Spinal cord (tissue), 10 donors: ENCODE measurements around the gene PAX2. TPM values are rescaled to one million over a fixed set of nuclear protein-coding genes. Genes with fewer than 3 reads are reported as not detected.
A peak's percentile ranks its signal among the peaks of the same experiment; 100 is the strongest.
"Not testable (repeated sequence)": the region's sequence is repeated elsewhere in the genome, so short reads cannot be mapped to it uniquely, and the experiment has no call there.

ENCODE experiments used
- DNase-seq, 6 donors: peaks; one replicate each; pipeline versions ENCODE4 v3.0.0 to v3.0.0-alpha.2; 2013 to 2015; ENCODE audit warnings: low spot score in 6 of 6, low read depth in 4 of 6
- H3K27ac ChIP-seq: one replicate; pipeline ENCODE4 v1.5.1; 2013; ENCODE audit warnings: low read depth, low read length, control low read depth
- H3K27me3 ChIP-seq: one replicate; pipeline ENCODE4 v1.6.1; 2013; ENCODE audit warnings: low read length; ENCODE audit not compliant: control insufficient read depth, insufficient read depth
- H3K36me3 ChIP-seq: one replicate; pipeline ENCODE4 v1.6.1; 2013; ENCODE audit warnings: low read length; ENCODE audit not compliant: control insufficient read depth, insufficient read depth
- H3K4me1 ChIP-seq: one replicate; pipeline ENCODE4 v1.6.1; 2013; ENCODE audit warnings: low read length; ENCODE audit not compliant: control insufficient read depth, insufficient read depth
- H3K4me3 ChIP-seq: one replicate; pipeline ENCODE4 v1.5.1; 2013; ENCODE audit warnings: low read depth, low read length, control low read depth
- H3K9me3 ChIP-seq: one replicate; pipeline ENCODE4 v1.6.1; 2013; ENCODE audit warnings: low read length; ENCODE audit not compliant: control insufficient read depth, insufficient read depth
- WGBS: methylation state at CpG from one replicate; pipeline ENCODE4 v1.1.5; 2013; ENCODE audit warnings: missing lambda C conversion rate; ENCODE audit not compliant: insufficient coverage; 5-methylcytosine and 5-hydroxymethylcytosine counted together
- long read RNA-seq, 4 donors: transcript quantifications; one replicate each; lab custom pipeline, GENCODE V29; 2026
- polyA plus RNA-seq, 2 donors: library from polyadenylated mRNA; unstranded; fragments of 120-200 nt; gene quantifications; one replicate each; pipeline ENCODE4 v1.2.1, GENCODE V29; 2013; ENCODE audit not compliant: insufficient read length in 2 of 2
- total RNA-seq, 2 donors: library from RNA; depleted of rRNA in 1 of 2; stranded (reverse); fragments of 120-200 nt in 1 of 2; fragments of >200 nt in 1 of 2; gene quantifications; one replicate each; pipeline versions ENCODE4 v1.2.3 to v1.2.4, GENCODE V29; 2013 to 2014
- donor health status: healthy.

The PAX2 gene
- total RNA-seq (10 to 100 TPM in 1 of 2 donors, 1 to 10 TPM in 1; 1.9 to 13.6 TPM), polyA plus RNA-seq (10 to 100 TPM; 45.0 to 54.8 TPM)
- long read RNA-seq, donor 1, partial matches to known transcripts, result 0 of 1 reads
- long read RNA-seq, donor 1, other reads (novel, unspliced or antisense), result 0 of 1 reads
- long read RNA-seq, donor 2, partial matches to known transcripts, result 0 of 1 reads
- long read RNA-seq, donor 2, other reads (novel, unspliced or antisense), result 0 of 1 reads
- long read RNA-seq, donor 3, result 0 reads
- long read RNA-seq, donor 4, result 0 reads

DNA sequence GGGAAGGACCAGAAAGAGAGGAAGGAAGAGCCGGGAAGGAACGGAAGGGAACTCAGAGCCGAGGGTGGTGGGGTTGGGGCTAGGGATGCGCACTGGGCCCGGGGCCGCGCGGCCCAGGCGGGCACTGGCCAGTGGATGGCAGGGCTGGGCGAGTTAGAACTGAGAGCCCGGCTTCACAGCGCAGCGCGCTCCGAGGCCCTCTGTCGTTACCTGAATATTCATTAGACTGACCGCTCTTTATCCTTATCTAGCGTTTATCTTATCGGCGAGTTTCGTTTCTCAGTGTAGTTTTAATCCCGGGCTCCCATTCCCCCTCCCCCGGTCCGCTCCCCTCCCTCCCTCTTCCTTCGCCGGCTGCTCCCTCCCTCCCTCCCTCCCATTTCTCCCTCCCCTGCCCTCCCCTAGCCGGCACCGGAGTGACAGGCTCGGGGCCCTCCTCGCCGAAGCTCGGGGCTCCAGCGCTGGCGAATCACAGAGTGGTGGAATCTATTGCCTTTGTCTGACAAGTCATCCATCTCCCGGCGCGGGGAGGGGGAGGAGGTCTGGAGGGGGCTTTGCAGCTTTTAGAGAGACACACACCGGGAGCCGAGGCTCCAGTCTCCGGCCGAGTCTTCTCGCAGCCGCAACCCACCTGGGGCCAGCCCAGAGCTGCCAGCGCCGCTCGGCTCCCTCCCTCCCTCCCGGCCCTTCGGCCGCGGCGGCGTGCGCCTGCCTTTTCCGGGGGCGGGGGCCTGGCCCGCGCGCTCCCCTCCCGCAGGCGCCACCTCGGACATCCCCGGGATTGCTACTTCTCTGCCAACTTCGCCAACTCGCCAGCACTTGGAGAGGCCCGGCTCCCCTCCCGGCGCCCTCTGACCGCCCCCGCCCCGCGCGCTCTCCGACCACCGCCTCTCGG, at the start of gene PAX2:
TSS of gene PAX2 (plus strand) at position 596 of the 895 bp plus-strand sequence. CDS start 679 bp downstream, outside the sequence.
- H3K4me3 ChIP-seq, result peak within 1 kb of the TSS; percentile 29
- under 1% methylated on average over 66 of the region's 75 CpGs for WGBS
- peaks cover 100% of the 10 kb centered on the region for H3K27me3 ChIP-seq
- peaks cover 14% of the 10 kb centered on the region for H3K36me3 ChIP-seq
- peaks cover 68% of the 10 kb centered on the region for H3K4me1 ChIP-seq
- no peak within 1 kb of the TSS for H3K27ac ChIP-seq
- H3K9me3 ChIP-seq, result no peaks in the 10 kb centered on the region
- peak in 3 of 6 donors; percentile 51 to 96 (median 73) for DNase-seq

DNA sequence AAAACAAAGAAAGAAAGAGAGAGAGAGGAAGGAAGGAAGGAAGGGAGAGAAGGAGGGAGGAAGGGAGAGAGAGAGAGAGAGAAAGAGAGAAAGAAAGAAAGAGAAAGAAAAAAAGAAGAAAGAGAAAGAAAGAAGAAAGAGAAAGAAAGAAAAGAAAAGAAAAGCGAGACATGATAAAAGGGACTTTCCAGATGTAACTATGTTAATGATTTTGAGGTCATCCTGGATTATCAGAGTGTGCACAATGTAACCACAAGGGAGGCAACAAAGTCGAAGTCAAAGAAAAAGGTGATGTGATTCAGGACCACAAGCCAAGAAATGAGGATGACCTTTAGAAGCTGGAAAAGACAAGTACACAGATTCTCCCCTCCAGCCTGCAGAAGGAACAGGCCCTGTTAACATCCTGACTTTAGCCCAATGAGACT, 48.9 kb upstream of the PAX2 start:
- H3K9me3 ChIP-seq, result no peaks in the 10 kb centered on the region
- peaks cover 8% of the 10 kb centered on the region for H3K27me3 ChIP-seq
- no peaks in the 10 kb centered on the region for H3K36me3 ChIP-seq
- no peak overlapping the region for H3K4me3 ChIP-seq
- DNase-seq, result no peak
- WGBS, result 100% methylated on average over 1 of the region's 2 CpGs
- no peaks in the 10 kb centered on the region for H3K4me1 ChIP-seq
- H3K27ac ChIP-seq, result no peak overlapping the region

DNA sequence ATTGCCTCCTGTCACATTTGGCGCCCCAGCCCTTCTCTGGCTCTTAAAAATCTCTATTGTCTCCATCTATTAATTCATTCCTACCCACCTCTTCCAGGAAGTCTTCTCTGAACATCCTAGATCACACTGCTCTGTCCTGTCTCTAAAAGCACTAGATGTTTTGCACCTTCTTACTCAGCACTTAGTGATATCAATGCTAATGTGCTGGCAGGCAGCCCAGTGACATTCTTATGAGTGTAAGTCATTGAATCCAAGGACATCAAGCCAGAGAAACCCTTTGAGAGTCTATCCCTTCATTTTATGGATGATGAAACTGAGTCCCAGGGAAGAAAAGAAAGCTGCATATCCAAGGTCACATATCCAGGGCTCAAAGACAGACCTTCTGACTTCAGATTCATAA, 48.3 kb upstream of the PAX2 start:
- H3K36me3 ChIP-seq, result no peaks in the 10 kb centered on the region
- 77% methylated on average over 1 of the region's 1 CpG for WGBS
- no peak overlapping the region for H3K4me3 ChIP-seq
- peaks cover 8% of the 10 kb centered on the region for H3K27me3 ChIP-seq
- no peak for DNase-seq
- no peaks in the 10 kb centered on the region for H3K9me3 ChIP-seq
- H3K27ac ChIP-seq, result no peak overlapping the region
- H3K4me1 ChIP-seq, result no peaks in the 10 kb centered on the region

DNA sequence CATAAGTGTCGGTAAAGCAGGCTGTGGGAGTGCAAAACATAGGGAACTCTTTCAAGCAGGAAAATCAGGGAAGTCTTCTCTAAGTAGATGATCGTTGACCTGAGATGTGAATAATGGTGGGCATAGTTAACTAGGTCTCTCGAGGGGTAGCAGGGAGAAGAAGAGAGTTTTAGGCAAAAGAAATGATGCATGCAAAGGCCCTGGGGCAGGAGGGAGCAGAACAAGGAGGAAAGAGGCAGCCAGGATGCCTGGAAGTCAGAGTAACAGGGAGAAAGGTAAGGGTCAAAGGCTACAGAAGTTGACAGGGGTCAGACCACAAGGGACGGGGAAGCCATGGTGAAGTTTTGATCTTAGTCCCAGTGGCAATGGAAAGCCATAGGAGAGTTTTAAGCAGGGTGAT, 47.8 kb upstream of the PAX2 start:
- WGBS, result 70% methylated on average over 2 of the region's 4 CpGs
- Histone ChIP-seq H3K4me1 (no peaks in the 10 kb centered on the region), H3K27ac (no peak overlapping the region), H3K9me3 (no peaks in the 10 kb centered on the region), H3K4me3 (no peak overlapping the region), H3K36me3 (no peaks in the 10 kb centered on the region), H3K27me3 (peaks cover 8% of the 10 kb centered on the region)
- DNase-seq, result no peak

DNA sequence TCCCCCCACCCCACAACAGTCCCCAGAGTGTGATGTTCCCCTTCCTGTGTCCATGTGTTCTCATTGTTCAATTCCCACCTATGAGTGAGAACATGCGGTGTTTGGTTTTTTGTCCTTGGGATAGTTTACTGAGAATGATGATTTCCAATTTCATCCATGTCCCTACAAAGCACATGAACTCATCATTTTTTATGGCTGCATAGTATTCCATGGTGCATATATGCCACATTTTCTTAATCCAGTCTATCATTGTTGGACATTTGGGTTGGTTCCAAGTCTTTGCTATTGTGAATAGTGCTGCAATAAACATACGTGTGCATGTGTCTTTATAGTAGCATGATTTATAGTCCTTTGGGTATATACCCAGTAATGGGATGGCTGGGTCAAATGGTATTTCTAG, 43.7 kb upstream of the PAX2 start:
- WGBS, result no CpG with 5 or more reads among the region's 2 CpGs
- not testable (repeated sequence) for H3K27me3 ChIP-seq, DNase-seq

DNA sequence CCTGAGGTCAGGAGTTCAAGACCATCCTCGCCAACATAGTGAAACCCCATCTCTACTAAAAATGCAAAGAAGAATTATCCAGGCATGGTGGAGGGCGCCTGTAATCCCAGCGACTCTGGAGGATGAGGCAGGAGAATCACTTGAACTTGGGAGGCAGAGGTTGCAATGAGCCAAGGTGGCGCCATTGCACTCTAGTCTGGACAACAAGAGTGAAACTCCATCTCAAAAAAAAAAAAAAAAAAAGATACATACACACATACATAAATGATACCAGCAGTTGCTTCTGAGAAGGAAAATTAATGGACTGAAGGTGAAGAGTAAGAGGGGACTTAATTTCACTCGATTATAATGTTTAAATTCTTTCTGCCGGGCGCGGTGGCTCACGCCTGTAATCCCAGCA, 40.2 kb upstream of the PAX2 start:
- Histone ChIP-seq H3K36me3 (no peaks in the 10 kb centered on the region), H3K4me1 (peaks cover 15% of the 10 kb centered on the region), H3K4me3 (no peak overlapping the region), H3K9me3 (no peaks in the 10 kb centered on the region), H3K27ac (no peak overlapping the region), H3K27me3 (peaks cover 18% of the 10 kb centered on the region)
- no peak for DNase-seq
- 94% methylated on average over 4 of the region's 9 CpGs for WGBS

More for the DNA sequence above, 43.7 kb upstream of the PAX2 start:
- H3K36me3 ChIP-seq, H3K27ac ChIP-seq, H3K9me3 ChIP-seq, H3K4me1 ChIP-seq, H3K4me3 ChIP-seq: not testable (repeated sequence)

DNA sequence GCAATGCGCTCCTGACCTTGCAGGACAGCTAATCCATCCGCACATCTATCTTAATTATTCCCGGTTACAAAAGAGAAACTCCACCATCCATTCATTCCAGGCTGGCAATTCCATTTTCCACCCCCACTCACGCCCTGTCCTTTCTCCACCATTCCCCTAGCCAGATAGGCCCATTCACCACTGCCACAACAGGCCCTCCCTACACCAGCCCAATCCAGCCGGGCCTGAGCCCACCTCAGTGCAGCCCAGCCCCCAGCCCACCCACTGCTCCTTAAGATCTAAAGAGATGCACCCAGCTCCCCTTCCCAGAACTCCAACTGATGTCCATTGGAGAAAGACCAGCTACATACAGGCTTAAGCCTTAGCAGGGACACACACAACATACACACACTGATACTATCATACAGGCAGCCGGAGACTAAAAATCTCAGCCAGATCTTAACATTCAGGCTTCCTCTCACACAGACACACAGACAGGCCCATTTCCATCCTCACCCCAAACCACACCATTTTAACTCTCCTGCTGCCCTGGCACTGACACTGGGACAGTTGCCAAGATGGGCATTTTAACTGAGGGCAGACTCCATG, 38.0 kb upstream of the PAX2 start:
- Histone ChIP-seq H3K4me3 (no peak overlapping the region), H3K27me3 (peaks cover 40% of the 10 kb centered on the region), H3K4me1 (peaks cover 21% of the 10 kb centered on the region), H3K27ac (no peak overlapping the region), H3K36me3 (no peaks in the 10 kb centered on the region), H3K9me3 (no peaks in the 10 kb centered on the region)
- WGBS, result 63% methylated on average over 6 of the region's 6 CpGs
- no peak for DNase-seq

DNA sequence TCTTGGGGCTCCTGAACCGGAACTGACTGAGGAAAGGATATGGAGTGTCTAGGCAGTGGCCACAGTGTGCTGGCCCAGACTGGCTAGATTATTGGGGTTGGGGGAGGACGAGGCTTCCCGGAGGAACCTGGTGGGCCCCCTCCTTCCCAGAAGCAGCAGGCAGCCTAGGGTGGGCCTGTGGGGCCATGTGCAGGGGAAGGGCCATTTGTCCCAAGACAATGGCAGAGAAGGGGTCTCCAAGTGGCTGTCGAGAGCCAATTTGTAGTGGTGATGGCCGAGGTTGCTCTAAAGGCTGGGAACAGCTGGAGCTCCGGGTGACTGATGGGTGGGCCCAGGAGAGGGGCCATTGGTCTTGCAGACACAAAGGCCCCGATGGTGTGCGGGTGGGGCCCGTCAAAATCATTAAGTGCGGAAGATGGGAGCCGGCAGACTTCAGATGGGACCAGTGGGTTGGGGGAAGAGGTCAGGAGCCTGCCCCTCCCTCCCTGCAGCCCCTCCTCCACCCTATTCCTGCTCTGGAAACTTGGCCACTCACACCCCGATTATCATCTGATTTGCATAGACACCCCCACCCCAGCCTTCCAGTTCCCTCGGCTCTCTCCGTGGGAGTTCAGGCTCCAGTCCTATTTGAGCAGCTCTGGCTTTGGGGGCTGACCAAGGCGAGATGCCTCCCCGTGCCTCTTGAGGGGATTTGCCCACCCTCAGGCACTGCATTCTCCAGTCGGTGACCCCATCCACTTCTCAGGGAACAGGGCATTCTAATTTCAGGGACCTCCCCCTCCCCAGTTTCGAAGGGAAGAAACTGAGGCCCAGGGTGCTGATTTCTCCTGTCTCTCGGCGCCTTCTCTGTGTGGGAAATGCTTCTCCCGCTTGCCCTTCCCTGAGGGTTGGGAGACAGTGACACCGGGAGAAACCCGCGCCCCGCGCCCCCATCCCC, 36.0 kb upstream of the PAX2 start:
- H3K27me3 ChIP-seq, result peaks cover 61% of the 10 kb centered on the region
- no peak overlapping the region for H3K4me3 ChIP-seq
- WGBS, result 10% methylated on average over 21 of the region's 26 CpGs
- no peaks in the 10 kb centered on the region for H3K9me3 ChIP-seq
- H3K27ac ChIP-seq, result no peak overlapping the region
- no peak for DNase-seq
- peaks cover 29% of the 10 kb centered on the region for H3K4me1 ChIP-seq
- no peaks in the 10 kb centered on the region for H3K36me3 ChIP-seq
